A549 (cell line): ENCODE data around the gene ST8SIA1. TPM values are rescaled to one million over a fixed set of nuclear protein-coding genes. Genes with fewer than 3 reads are reported as not detected.

Source experiments
- polyA plus RNA-seq, 4 experiments: library from polyadenylated mRNA; depleted of rRNA in 3 of 4; stranded (reverse); fragments of >200 nt; fragmentation: RNase III in 1 of 4; extraction: RNeasy Plus Mini Kit Qiagen cat#74134 plus additional on column Dnase treatment in 1 of 4; gene quantifications; 2 replicates in 3 of 4; 3 replicates in 1 of 4; pipeline ENCODE4 v1.2.3, GENCODE V29; 2011 to 2017

ST8SIA1 gene
- polyA plus RNA-seq, 2 of the 4 experiments (the other 2 are of a cell fraction), result 0.41 to 1.1 TPM

Other genes with a start within 250 kb of the ST8SIA1 start
- 35.2 and 39.7 TPM in 2 replicates for gene C2CD5, start 209.8 kb upstream of the ST8SIA1 start, polyA plus RNA-seq (2011; rRNA removed)
- gene C2CD5, start 209.8 kb upstream of the ST8SIA1 start, polyA plus RNA-seq (2017; fragmentation: RNase III; extraction: RNeasy Plus Mini Kit Qiagen cat#74134 plus additional on column Dnase treatment), result 13.6 to 14.3 TPM (median 14.1 TPM) in 3 replicates